ENCODE data around the gene UGGT1.

The UGGT1 gene

GRCh38 chr2:128090945-128091725, at the start of gene UGGT1:
Gene UGGT1, plus strand, starts transcription at chr2:128091200. Its CDS starts 158 bp downstream, at chr2:128091358.
- DNase-seq, result peak; percentile 99

GRCh38 chr2:128041561-128041960, 49.4 kb upstream of the UGGT1 start:
- no peak for DNase-seq

- no peak for DNase-seq
Measured at GRCh38 chr2:128043041-128043440, 48.0 kb upstream of the UGGT1 start.

GRCh38 chr2:128053331-128053730, 37.7 kb upstream of the UGGT1 start:
- no peak for DNase-seq

GRCh38 chr2:128054104-128054885, 36.7 kb upstream of the UGGT1 start:
- no peak for DNase-seq

- no peak for DNase-seq
Measured at GRCh38 chr2:128057334-128057733, 33.7 kb upstream of the UGGT1 start.

- DNase-seq, result no peak
Measured at GRCh38 chr2:128058114-128058513, 32.9 kb upstream of the UGGT1 start.

GRCh38 chr2:128062571-128062970, 28.4 kb upstream of the UGGT1 start:
- no peak for DNase-seq

- DNase-seq, result no peak
Measured at GRCh38 chr2:128064353-128064752, 26.6 kb upstream of the UGGT1 start.

GRCh38 chr2:128069769-128070168, 21.2 kb upstream of the UGGT1 start:
- no peak for DNase-seq

GRCh38 chr2:128073278-128073677, 17.7 kb upstream of the UGGT1 start:
- DNase-seq, result no peak

- no peak for DNase-seq
Measured at GRCh38 chr2:128076461-128077106, 14.4 kb upstream of the UGGT1 start.

- no peak for DNase-seq
Measured at GRCh38 chr2:128084757-128085156, 6.2 kb upstream of the UGGT1 start.

- no peak for DNase-seq
Measured at GRCh38 chr2:128086244-128086643, 4.8 kb upstream of the UGGT1 start.

GRCh38 chr2:128090575-128090944, 440 bp upstream of the UGGT1 start:
- DNase-seq, result no peak

- peak; percentile 23 for DNase-seq
Measured at GRCh38 chr2:128091726-128092080, 703 bp downstream of the UGGT1 start.

- no peak for DNase-seq
Measured at GRCh38 chr2:128092656-128093055, 1.7 kb downstream of the UGGT1 start.

- no peak for DNase-seq
Measured at GRCh38 chr2:128093762-128094161, 2.8 kb downstream of the UGGT1 start.

- DNase-seq, result no peak
Measured at GRCh38 chr2:128095201-128095600, 4.2 kb downstream of the UGGT1 start.

GRCh38 chr2:128103407-128103806, 12.4 kb downstream of the UGGT1 start:
- DNase-seq, result no peak

- DNase-seq, result no peak
Measured at GRCh38 chr2:128105072-128105471, 14.1 kb downstream of the UGGT1 start.

- peak; percentile 7 for DNase-seq
Measured at GRCh38 chr2:128108166-128108565, 17.2 kb downstream of the UGGT1 start.

- DNase-seq, result no peak
Measured at GRCh38 chr2:128109243-128109642, 18.2 kb downstream of the UGGT1 start.
